ENCODE data around the gene DCTN3. TPM values are rescaled to one million over a fixed set of nuclear protein-coding genes. Genes with fewer than 3 reads are reported as not detected.
"Not testable (repeated sequence)": the region's sequence is repeated elsewhere in the genome, so short reads cannot be mapped to it uniquely, and the experiment has no call there.

Gene DCTN3
- total RNA-seq, 1 experiment from 2014 or later, result 57.5 TPM

DNA sequence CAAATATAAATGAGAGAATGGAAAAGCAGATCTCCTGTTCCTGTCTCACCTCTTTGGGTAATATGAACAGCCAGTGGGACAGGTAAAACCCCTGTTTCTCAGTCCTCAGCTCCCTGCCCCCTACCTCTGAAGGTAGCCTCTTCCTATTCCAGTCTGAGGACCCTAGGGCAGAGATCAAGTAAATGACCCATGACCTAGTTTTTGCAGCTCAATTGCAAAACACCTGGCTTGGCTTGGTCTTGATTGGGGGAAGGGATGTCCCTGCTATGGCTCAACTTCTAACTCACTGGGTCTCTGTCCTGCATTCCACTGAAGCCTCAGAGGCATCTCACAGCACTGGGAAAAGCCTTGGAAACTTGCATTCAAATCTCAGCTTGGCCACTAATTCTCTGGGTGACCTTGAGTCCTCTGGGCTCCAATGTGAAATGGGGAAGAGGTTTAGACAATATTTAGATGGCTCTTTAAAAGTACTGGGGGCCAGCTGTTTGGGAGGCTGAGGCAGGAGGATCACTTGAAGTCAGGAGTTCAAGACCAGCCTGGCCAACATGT, 24.5 kb upstream of the DCTN3 start:
- Histone ChIP-seq H4K20me1 (ENCODE audit: insufficient read depth) (no peaks in the 10 kb centered on the region; the same call in 1 of the 2 replicates), H3K27me3 (ENCODE audit: insufficient read depth, low read depth) (no peaks in the 10 kb centered on the region), H3K79me2 (ENCODE audit: low read depth) (peaks cover 10% of the 10 kb centered on the region; the same call in 1 of the 2 replicates), H3K9me3 (ENCODE audit: insufficient read depth, low read depth) (no peaks in the 10 kb centered on the region), H3K9me2 (ENCODE audit: insufficient read depth) (no peaks in the 10 kb centered on the region), H3K4me3 (no peak overlapping the region), H3K4me2 (no peak overlapping the region), H3F3A (ENCODE audit: insufficient read depth, low read depth) (peaks cover 8% of the 10 kb centered on the region; the same call in 1 of the 2 replicates), H3K27ac (no peak overlapping the region), H2AFZ (no peak overlapping the region), H3K36me3 (ENCODE audit: low read depth) (no peaks in the 10 kb centered on the region), H3K4me1 (replicated peaks; ENCODE audit: insufficient read depth) (peaks cover 25% of the 10 kb centered on the region)
- ChIA-PET CTCF (interaction anchor here (0.6 to 0.7 kb wide), 2 partner anchors 18 to 1070 kb away, joined by 3 read pairs; partner anchors contain the start of gene CCL27), POLR2A (ENCODE audit: unreplicated experiment) (no interaction called here)
- BruUV-seq (replicated peaks), result no TSS peak
- intact Hi-C loops (cut with micrococcal nuclease; ENCODE audit: unreplicated experiment), result no loop called here
- DNase-seq, result no peak
- no peak for TF ChIP-seq CTCF (conservative IDR thresholded peaks at IDR 0.05)
- TF ChIP-seq EZH2 (IDR thresholded peaks at IDR 0.05; ENCODE audit: low read depth), result no peak

GRCh38 chr9:34642679-34643078, 22.4 kb upstream of the DCTN3 start:
- Histone ChIP-seq H3F3A (ENCODE audit: insufficient read depth, low read depth) (peaks cover 13% of the 10 kb centered on the region; the same call in 1 of the 2 replicates), H3K9me2 (ENCODE audit: insufficient read depth) (no peaks in the 10 kb centered on the region), H3K79me2 (ENCODE audit: low read depth) (0 out of 2 replicates have a peak, but pooled peaks cover 4% of the 10 kb centered on the region), H3K27ac (no peak overlapping the region), H3K4me1 (replicated peaks; ENCODE audit: insufficient read depth) (peaks cover 26% of the 10 kb centered on the region), H2AFZ (no peak overlapping the region), H3K4me2 (no peak overlapping the region), H3K36me3 (ENCODE audit: low read depth) (no peaks in the 10 kb centered on the region), H3K27me3 (ENCODE audit: insufficient read depth, low read depth) (no peaks in the 10 kb centered on the region), H4K20me1 (ENCODE audit: insufficient read depth) (no peaks in the 10 kb centered on the region; the same call in 1 of the 2 replicates), H3K4me3 (no peak overlapping the region), H3K9me3 (ENCODE audit: insufficient read depth, low read depth) (no peaks in the 10 kb centered on the region)
- no peak for TF ChIP-seq CTCF (conservative IDR thresholded peaks at IDR 0.05)
- TF ChIP-seq EZH2 (IDR thresholded peaks at IDR 0.05; ENCODE audit: low read depth), result no peak
- POLR2A ChIA-PET (ENCODE audit: unreplicated experiment), result no interaction called here
- BruUV-seq (replicated peaks), result no TSS peak
- CTCF ChIA-PET, result no interaction called here
- intact Hi-C loops (cut with micrococcal nuclease; ENCODE audit: unreplicated experiment), result no loop called here
- DNase-seq, result no peak

DNA sequence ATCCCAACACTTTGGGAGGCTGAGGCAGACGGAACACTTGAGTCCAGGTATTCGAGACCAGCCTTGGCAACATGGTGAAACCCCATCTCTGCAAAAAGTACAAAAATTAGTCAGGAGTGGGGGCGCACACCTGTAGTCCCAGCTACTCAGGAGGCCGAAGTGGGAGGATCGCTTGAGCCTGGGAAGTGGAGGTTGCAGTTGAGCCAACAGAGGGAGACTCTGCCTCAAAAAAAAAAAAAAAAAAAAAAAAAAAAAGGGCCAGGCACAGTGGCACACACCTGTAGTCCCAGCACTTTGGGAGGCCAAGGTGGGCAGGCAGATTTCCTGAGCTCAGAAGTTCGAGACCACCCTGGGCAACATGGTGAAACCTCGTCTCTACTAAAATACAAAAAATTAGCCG, 19.0 kb upstream of the DCTN3 start:
- H3F3A ChIP-seq (ENCODE audit: insufficient read depth, low read depth); H3K4me2 ChIP-seq; H2AFZ ChIP-seq; DNase-seq; H3K9me3 ChIP-seq (ENCODE audit: insufficient read depth, low read depth); H3K36me3 ChIP-seq (ENCODE audit: low read depth); H3K27me3 ChIP-seq (ENCODE audit: insufficient read depth, low read depth); H3K4me3 ChIP-seq; H4K20me1 ChIP-seq (ENCODE audit: insufficient read depth); H3K9me2 ChIP-seq (ENCODE audit: insufficient read depth); BruUV-seq (replicated peaks); intact Hi-C loops (cut with micrococcal nuclease; ENCODE audit: unreplicated experiment); POLR2A ChIA-PET (ENCODE audit: unreplicated experiment); H3K27ac ChIP-seq: not testable (repeated sequence)
- Histone ChIP-seq H3K4me1 (replicated peaks; ENCODE audit: insufficient read depth) (peaks cover 14% of the 10 kb centered on the region), H3K79me2 (ENCODE audit: low read depth) (peaks cover 18% of the 10 kb centered on the region)
- CTCF ChIA-PET, result interaction anchor here (0.6 kb wide), 1 partner anchor 115 kb away, joined by 16 read pairs; no protein-coding TSS in a partner anchor

- Histone ChIP-seq H3K27ac (no peak overlapping the region), H3F3A (ENCODE audit: insufficient read depth, low read depth) (peaks cover 10% of the 10 kb centered on the region; the same call in 1 of the 2 replicates), H3K4me2 (peak overlapping the region; percentile 90), H2AFZ (peak overlapping the region; percentile 89), H3K9me2 (ENCODE audit: insufficient read depth) (no peaks in the 10 kb centered on the region), H4K20me1 (ENCODE audit: insufficient read depth) (no peaks in the 10 kb centered on the region), H3K4me3 (peak overlapping the region; percentile 82), H3K79me2 (ENCODE audit: low read depth) (peaks cover 18% of the 10 kb centered on the region), H3K4me1 (replicated peaks; ENCODE audit: insufficient read depth) (peaks cover 14% of the 10 kb centered on the region), H3K27me3 (ENCODE audit: insufficient read depth, low read depth) (no peaks in the 10 kb centered on the region), H3K9me3 (ENCODE audit: insufficient read depth, low read depth) (no peaks in the 10 kb centered on the region), H3K36me3 (ENCODE audit: low read depth) (no peaks in the 10 kb centered on the region)
- no peak for TF ChIP-seq EZH2 (IDR thresholded peaks at IDR 0.05; ENCODE audit: low read depth)
- no peak for TF ChIP-seq CTCF (conservative IDR thresholded peaks at IDR 0.05)
- ChIA-PET POLR2A (ENCODE audit: unreplicated experiment) (interaction anchor here (0.6 to 0.7 kb wide), 2 partner anchors 81 to 207 kb away, joined by 3 to 4 read pairs; no protein-coding TSS in a partner anchor), CTCF (interaction anchor here (0.5 to 1.0 kb wide), 2 partner anchors 34 to 54 kb away, joined by 3 to 10 read pairs; no protein-coding TSS in a partner anchor)
- intact Hi-C loops (cut with micrococcal nuclease; ENCODE audit: unreplicated experiment), result no loop called here
- DNase-seq, result no peak
- no TSS peak for BruUV-seq (replicated peaks)
Observed at GRCh38 chr9:34638138-34638445, 17.8 kb upstream of the DCTN3 start.
